HG03520 (cell line): ENCODE measurements around the gene HOXC13.

Experiments
- ATAC-seq: cut with Tn5 transposase; IDR thresholded peaks from one replicate; pipeline ENCODE4 v1.9.1; 2021; ENCODE audit warnings: mild to moderate bottlenecking, moderate library complexity; ENCODE audit not compliant: unreplicated experiment

HOXC13 gene

DNA sequence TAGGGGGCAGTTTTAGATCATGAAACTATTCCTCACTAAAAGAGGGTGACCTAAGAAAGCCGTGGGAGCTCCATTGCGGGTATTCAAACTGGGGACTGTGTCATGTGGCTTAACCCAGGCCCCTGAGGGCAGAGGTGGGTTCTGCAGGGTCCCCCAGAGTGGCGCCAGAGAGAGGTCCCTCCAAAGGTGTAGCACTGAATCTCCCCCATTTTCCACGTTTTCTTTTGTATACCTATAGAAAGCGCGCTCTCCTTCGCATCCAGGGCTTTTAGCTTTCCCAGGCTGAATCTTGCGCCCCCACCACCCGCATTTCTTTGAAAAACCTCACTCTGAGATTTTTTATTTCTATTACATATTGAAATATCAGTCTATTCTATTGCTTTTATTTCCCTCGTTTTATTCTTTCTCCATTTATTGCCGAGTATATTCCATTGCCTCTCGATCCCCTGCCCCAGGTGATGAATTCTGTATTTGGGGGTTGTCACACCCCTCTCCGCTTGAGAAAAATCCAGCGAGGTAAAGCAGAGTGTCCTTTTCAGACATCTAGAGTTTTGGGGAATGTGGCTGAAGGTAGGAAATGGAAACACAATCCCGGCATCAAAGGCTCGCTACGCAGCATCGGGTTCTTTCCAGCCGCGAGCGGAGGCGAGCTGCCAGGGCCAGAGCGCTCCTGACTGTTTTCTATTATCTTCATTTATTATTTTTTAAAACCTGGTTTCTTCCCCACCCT lies 870 bp upstream of the HOXC13 start:
- no peak for ATAC-seq

DNA sequence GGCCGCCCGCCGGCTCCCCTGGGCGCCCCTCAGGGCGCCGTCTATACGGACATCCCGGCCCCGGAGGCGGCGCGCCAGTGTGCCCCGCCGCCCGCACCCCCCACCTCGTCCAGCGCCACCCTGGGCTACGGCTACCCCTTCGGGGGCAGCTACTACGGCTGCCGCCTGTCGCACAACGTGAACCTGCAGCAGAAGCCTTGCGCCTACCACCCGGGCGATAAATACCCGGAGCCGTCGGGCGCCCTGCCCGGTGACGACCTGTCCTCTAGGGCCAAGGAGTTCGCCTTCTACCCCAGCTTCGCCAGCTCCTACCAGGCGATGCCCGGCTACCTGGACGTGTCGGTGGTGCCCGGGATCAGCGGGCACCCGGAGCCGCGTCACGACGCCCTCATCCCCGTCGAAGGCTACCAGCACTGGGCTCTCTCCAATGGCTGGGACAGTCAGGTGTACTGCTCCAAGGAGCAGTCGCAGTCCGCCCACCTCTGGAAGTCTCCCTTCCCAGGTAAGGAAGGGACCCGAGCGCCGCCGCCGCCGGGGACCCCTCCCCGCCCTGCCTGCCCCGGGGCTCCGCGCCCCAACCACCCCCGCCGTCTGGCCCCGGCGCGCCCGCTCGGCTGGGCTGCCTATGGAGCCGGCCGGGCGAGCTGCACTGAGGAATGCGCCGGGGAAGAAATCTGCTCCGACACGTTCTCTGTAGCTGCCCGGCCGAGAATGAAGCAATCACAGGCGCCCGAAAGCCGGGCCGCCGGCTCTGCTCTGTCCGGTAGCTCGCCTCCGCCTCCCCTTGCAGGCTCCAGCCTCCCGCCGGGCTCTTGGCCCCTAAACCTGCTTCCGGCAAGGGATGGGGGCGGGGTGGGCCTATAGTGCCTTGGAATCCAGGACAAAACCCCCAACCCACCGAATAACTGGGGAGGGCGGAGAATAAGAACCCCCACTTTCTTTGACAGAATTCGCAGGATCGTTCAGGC lies 794 bp downstream of the HOXC13 start:
- ATAC-seq = no peak

DNA sequence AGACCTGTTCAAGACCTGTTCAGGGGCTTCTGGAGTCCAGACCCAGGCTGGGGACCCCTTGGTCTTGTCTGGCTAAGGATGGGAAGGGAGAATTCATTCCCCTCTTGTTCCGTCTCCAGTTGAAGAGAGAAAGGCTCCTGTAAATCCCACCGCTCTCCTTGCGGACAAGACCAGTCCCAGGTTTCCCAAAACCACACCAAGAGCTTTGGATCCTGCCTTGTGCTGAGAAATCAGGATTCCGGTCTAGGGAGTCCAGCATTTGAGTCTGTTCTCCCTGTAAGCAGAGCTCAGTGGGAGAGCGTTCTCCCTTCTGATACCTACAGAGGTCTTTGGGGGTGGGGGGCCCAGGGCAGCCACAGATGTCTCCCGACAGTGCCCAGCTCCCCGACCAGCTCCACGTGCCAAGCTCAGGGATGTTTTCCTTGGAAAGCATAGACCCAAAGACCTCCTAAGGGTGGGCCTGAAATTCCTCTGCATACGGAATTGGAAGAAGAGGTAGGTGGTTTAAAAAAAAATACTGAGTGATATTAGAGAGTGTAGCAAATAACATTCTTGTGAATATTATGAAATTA lies 1.9 kb downstream of the HOXC13 start:
- no peak for ATAC-seq

DNA sequence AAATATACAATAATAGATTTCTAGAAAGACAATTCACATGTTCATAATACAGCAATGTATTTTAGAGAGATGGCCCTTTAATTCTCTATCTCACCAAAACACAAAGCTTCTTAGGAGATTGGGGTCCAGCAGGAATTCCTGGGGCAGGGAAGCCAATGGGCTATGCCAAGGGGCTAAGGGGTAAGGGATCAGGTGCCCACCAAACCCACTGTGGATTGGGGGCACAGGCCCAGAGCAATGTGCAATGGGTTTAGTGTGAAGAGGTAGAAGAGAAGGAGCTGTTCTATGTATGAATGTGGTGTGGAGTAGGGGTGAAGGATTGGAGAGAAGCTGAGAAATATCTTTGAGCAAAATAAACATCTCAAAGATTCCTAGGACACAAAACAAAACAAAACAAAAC lies 2.6 kb downstream of the HOXC13 start:
- ATAC-seq = no peak

DNA sequence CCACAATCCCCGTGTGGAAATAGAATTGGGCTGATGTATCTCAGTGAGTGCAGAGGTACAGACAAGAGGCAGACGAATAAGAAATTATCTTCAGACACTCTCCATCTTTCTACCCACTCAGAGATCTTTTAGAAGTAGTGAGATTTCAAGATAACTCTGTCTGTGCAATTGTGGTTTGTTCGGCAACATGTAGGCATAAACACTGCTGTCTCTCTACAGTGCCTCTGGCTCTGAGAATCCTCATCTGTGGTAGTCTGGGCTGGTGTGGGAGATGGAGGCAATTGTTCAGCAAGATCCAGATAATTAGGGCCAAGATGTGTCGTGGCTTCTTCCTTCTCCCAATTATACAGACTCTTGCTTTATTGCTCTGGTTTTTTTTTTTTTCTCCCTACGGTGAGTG lies 3.1 kb downstream of the HOXC13 start:
- ATAC-seq = no peak

DNA sequence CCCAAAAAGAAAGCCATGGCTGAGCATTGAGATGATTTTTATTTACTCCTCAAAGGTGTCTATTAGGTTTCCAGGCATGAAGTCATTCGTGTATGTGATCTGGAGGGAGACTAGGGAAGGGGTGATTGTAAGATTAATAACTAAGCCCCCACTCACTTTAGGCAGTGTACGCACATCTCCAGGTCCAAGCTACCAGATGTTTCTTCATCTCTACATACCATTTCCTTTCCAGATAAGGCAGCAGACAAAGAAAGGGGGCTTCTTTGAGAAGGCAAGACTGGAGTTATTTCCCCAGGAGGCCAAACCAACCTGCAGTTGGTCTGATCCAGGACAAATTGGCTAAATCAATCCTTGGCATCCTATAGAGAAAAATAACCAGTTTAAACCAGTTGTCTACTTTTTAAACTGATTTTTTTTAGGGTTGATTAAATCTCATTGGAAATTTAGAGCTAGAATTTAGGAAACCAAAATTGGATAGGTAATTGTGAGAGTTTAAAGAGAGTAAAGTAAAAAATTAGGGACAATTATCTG lies 3.9 kb downstream of the HOXC13 start:
- no peak for ATAC-seq

DNA sequence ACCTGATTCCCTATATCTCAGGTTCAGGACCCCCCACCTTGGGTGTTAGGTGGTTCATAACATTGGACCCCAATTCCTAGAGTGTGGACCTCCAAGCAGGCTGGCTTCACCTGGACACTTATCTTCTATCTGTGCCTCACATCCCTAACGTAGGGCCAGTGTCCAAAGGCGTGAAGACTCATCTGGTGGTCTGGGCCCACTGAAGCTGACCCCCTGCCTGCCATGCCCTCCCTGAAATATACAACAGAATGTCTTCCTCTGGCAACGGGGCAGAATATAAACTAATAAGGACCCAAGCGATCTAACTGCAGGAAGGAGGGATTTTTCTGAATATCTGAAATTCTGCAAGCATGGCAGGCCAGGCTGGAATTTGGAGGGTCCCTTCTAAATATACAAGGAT lies 5.6 kb downstream of the HOXC13 start:
- ATAC-seq = no peak

DNA sequence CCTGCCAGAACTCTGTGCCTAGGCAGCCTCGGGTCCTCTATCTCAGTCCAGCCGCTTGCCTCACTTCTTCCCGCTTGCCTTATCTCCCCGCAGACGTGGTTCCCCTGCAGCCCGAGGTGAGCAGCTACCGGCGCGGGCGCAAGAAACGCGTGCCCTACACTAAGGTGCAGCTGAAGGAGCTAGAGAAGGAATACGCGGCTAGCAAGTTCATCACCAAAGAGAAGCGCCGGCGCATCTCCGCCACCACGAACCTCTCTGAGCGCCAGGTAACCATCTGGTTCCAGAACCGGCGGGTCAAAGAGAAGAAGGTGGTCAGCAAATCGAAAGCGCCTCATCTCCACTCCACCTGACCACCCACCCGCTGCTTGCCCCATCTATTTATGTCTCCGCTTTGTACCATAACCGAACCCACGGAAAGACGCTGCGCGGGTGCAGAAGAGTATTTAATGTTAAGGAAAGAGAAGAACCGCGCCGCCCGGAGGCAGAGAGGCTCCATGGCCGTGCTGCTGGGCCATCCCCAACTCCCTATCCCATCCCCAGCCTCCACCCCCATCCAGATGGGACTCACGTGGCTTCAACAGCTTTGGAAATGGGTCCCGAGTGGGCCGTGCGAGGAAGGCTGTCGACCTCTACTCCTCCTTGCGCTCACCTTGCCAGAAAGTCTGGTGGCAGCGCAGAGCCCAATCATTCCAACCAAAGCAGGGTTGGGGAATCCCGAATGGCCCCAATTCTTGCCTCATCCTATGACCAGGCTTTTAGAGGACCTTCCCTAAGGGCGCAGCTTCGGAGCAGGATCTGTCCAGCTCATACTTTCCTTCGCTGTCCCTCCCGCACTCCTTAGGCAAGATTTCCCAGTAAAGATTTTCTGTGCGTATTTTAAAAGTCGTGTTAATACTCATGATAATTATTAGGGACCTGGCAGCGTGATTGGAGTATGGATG lies 6.5 kb downstream of the HOXC13 start:
- no peak for ATAC-seq

DNA sequence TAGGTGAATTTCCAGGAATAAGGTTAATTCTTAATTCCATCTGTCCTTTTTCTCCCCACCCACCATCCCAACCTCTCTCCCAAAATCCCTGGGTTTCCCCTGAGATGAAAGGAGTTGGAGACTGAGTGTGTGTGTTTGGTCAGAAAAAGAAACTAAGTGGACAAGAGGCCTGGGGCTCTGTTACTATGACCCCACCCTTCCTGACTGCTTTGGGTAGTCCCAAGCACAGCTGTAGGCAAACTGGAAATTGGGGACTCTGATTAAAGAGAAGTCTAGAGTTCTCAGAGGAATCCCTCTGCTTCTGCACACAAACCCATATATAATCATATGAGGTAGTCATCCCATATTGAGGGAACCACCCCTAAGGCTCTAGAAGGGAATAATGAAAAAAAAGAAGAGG lies 9.1 kb downstream of the HOXC13 start:
- ATAC-seq = no peak

DNA sequence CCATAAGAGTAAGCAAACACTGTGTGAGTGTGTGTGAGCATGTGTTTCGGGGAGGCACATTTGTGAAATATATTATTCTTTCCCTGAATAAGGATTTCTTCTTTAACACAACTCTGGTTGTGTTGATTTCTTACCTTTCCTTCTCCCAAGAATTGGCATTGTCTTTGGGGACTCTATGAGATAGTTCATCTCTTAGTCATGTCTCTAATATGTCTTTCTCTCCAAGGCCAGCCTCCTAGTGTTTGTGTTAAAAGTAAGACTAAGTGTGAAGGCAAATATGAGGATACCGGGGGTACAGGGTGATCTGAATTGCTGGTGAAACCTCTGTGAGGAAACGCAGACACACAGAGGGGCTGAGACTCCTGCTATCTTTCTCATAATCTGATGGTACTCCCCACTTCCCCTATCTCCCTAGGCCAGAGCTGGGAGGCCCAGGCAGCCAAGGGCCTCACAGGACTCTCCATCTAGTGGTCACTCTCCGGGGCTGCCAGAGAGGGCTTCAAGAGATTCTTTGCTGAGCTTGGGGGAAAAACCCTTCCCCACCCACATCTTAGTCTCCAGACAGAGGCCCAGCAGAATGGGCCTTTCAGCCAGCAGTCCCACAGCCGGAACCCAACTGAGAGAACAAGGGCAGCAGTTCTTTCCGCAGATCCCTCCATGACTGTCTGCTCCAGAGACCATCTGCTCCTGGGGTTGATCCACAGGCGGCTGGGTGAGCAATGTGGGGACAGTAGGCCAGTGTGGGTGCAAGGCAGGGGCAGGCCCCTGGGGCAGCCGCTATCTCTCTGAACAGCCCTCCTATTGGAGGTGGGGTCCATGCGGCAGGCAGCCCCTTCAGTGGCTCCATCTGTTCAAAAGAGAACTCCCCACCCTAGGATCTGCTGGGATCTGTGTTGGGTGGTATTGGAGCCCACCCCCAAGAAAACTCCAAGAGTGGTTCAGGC lies 10.3 kb downstream of the HOXC13 start:
- ATAC-seq = no peak

DNA sequence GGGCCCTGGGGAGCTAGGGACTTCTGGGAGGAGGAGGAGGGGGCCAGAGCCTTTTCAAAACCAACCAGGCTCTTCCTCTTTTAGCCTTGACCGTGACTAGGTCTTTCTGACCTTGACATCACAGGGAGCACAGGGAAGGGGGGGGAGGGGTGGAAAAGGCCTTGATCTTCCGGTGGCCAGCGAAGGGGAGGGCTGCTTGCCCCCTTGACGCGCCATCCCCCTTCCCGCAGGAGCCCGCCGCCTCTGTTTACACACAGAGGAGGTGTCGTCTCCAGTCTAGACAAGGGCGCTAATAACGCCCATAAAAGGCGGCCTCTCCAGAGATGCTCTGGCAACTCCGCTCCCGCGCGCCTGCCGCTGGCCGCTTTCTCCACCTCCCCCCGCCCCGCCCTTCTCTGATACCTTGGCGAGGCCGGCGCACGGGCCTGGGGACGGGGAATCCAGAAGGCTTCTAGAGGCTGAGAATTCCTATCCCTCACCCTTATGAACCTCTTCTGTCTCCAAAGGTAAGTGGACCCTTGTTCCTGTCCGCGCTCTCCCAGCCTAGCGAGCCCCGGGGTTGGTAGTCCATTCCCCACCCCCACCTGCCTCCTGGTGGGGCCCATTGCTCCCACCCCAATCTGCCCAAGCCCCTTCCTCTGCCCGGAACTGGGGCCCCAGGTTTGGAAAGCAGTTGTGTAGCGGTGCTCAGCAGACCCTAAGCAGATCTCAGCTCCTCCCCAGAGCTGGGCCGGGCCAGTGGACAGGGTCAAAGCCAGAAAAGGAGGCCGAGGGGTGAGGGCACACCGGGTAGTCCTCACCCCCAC lies 11.2 kb downstream of the HOXC13 start:
- no peak for ATAC-seq

DNA sequence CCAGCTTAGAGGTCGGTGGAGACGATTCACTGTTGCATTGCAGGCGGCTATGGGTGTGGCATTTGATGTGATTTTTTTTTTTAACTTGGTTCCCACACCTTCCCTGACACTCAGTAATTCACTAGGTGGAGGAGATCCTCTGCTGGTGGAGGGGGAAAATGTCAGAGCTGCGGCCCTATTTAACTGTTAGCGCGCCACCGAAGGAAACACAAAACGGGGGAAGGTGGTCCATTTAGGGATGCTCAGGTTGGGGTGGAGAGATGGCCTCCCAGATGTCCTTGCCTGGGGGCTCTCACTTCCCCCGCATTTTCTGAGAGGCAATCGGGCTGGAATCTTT lies 11.8 kb downstream of the HOXC13 start:
- no peak for ATAC-seq

DNA sequence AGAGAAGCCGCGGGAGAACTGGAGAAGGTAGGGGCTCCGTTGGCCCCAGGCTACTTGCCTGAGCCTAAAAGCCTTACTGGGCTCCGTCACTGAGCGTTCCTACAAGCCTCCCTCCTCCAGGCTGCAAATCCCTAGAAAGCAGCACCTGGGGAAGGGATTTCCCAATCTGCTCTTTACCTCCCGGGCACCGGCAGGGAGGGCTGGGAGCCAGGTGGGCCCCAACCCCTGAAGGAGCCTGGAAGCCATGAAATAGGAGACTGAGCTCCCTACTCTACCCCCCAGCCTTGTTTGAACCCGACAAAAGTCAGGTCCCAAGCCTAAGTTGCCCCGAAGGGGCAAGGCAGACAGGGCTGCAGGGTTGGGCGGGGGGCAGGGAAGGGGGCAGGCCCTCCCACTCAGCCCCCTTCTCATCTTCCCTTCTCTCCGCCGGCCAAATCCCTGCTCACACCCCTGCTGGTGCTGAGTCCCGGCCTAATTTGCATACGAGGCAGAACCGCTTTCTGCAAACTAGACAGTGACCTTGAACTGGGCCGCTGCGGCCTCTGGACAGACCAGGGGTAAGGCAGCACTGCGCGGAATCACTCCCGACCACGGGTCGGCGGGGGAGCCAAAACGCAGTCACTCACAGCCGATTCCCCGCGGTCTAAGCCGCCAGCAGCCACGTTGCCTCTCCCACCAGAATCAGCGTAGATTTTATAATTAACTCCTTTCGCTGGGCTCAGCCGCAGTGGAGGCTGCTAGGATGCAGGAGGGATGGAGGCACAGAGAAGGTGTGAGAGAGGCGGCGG lies 12.4 kb downstream of the HOXC13 start:
- no peak for ATAC-seq

DNA sequence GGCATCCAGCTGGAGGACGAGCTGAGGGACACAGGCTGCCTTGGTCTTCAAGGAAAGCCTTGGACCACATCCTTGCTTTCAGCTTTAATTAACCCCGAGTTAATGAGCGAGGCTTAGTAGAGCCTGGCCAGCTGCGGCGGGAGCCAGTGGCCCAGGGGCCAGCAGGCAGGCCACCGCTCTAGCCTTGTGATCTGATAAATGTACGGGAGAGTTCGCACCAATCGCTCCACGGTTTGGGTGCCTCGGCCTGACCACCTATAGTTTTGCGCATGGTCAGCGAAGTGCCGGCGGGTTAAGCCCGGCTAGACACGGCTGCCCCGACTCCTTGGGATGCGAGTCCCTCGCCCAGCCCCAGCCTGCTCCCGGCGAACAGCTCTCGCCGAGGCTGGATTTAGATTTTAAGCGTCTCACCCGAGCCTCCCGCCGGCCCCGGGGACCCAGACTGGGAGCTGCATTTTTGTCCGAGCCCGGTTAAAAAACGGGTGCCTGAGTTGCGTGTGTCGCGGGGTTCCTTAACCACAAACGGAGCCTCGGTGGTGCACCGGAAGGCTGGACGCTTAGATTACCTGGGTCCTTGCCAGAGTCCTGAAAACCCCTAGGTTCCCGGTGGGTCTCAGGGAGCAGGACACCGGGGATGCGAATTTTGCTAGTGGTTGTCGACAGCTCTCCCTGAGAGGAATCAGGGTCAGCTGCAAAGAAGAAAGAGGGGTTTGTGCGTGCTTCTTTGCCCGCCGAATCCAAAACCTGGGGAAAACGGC lies 13.1 kb downstream of the HOXC13 start:
- no peak for ATAC-seq

DNA sequence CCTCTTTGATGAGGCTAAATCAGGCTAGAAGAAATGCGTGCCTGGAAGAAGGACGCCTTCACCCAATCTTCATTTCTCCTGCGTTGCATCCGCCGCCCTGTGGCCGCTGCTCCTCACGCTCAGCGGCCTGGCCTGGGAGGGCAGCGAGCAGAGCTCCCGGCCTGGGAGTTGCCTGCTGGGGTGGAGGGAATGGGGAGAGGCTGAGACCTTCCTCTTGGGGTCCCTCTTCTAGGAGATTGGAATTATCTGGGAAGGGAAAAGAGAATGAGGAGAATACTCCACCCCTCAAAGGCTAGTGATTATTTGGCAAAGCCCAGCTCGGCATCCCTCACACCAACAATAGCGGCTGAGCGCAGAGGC lies 13.7 kb downstream of the HOXC13 start:
- no peak for ATAC-seq

DNA sequence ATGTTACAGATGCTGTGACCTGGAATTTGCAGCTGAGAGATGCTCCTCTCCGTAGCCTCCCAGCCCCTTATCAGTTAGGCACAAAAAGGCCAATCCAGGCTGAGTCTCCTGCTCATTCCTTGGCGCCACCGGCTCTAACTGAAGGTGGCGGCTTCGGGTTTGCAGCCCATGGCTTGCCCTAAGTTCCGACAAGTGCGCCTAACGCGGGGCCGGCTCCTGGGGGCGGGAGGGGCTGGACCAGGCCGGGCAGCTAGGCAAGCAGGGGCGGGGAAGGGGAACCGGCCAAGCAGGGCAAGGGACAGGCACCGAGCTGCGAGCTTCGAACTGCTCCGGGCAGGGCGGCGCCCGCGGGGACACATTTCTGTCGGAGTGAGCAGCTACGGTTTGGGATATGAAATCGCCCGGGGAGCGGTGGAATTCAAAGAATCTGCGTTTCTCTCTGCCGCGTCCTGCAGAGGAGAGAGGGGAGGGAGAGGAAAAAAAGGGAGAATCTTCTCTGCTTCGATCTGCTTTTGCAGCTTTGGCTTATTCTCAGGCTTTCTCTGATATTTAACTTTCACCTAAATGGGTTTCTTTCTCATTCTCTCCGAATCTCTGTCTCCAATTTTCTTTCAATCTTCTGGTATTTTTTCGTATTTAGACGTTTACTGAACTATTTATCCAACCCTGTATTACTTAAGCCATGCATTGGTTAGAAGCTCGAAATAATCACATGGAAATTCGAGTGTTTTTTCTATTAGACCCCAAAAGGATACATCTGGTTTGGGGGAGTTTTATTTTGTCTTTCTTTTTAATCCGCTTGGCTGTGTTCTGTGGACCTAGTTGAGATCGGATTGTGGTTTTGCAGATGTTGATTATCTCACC lies 14.5 kb downstream of the HOXC13 start:
- ATAC-seq = no peak
